ENCODE data around the gene SGCA. TPM values are rescaled to one million over a fixed set of nuclear protein-coding genes. Genes with fewer than 3 reads are reported as not detected.

The SGCA gene
- total RNA-seq, 2 donors from 2014 or later, result 0.31 to 0.41 TPM

- no peaks in the 10 kb centered on the region for H3K9me3 Mint-ChIP-seq
- peaks cover 8 to 16% of the 10 kb centered on the region in 2 donors for H3K36me3 Mint-ChIP-seq
- DNase-seq (ENCODE audit: low spot score in 2 of 2), result no peak
- ATAC-seq, result no peak
- peak overlapping the region in 1 of 2 donors; percentile 79 for H3K27ac Mint-ChIP-seq
These were observed 33.6 kb upstream of the SGCA start for GRCh38 chr17:50132104-50132794.

GRCh38 chr17:50133028-50133768, 32.6 kb upstream of the SGCA start:
- Mint-ChIP-seq H3K9me3 (no peaks in the 10 kb centered on the region), H3K36me3 (peaks cover 18 to 24% of the 10 kb centered on the region in 2 donors), H3K27ac (no peak overlapping the region)
- ATAC-seq (no peak), DNase-seq (ENCODE audit: low spot score in 2 of 2) (no peak)

GRCh38 chr17:50133769-50134099, 32.1 kb upstream of the SGCA start:
- Mint-ChIP-seq H3K9me3 (no peaks in the 10 kb centered on the region), H3K36me3 (peaks cover 23 to 26% of the 10 kb centered on the region in 2 donors), H3K27ac (peak overlapping the region in 1 of 2 donors; percentile 44)
- no peak for ATAC-seq
- no peak for DNase-seq (ENCODE audit: low spot score in 2 of 2)

GRCh38 chr17:50134206-50135110, 31.3 kb upstream of the SGCA start:
- Mint-ChIP-seq H3K9me3 (no peaks in the 10 kb centered on the region), H3K27ac (peak overlapping the region in 1 of 2 donors; percentile 44), H3K36me3 (peaks cover 24 to 30% of the 10 kb centered on the region in 2 donors)
- no peak for ATAC-seq
- DNase-seq (ENCODE audit: low spot score in 2 of 2), result no peak

- H3K9me3 Mint-ChIP-seq, result no peaks in the 10 kb centered on the region
- H3K27ac Mint-ChIP-seq, result peak overlapping the region; percentile 14 to 38
- peaks cover 35 to 38% of the 10 kb centered on the region in 2 donors for H3K36me3 Mint-ChIP-seq
- ATAC-seq (no peak), DNase-seq (ENCODE audit: low spot score in 2 of 2) (no peak)
These were observed 30.3 kb upstream of the SGCA start for GRCh38 chr17:50135316-50136095.

- ATAC-seq, result no peak
- H3K27ac Mint-ChIP-seq, result peak overlapping the region; percentile 38 to 55
- H3K36me3 Mint-ChIP-seq, result peaks cover 38 to 42% of the 10 kb centered on the region in 2 donors
- H3K9me3 Mint-ChIP-seq, result no peaks in the 10 kb centered on the region
- DNase-seq (ENCODE audit: low spot score in 2 of 2), result no peak
These were observed 29.6 kb upstream of the SGCA start for GRCh38 chr17:50136096-50136687.

- peaks cover 38 to 50% of the 10 kb centered on the region in 2 donors for H3K36me3 Mint-ChIP-seq
- DNase-seq (ENCODE audit: low spot score in 2 of 2), result no peak
- ATAC-seq, result no peak
- H3K27ac Mint-ChIP-seq, result peak overlapping the region; percentile 23 to 94
- no peaks in the 10 kb centered on the region for H3K9me3 Mint-ChIP-seq
These were observed 28.8 kb upstream of the SGCA start for GRCh38 chr17:50137042-50137441.

GRCh38 chr17:50139185-50139783, 26.5 kb upstream of the SGCA start:
- Mint-ChIP-seq H3K9me3 (no peaks in the 10 kb centered on the region), H3K27ac (peak overlapping the region; percentile 58 to 72), H3K36me3 (peaks cover 51 to 61% of the 10 kb centered on the region in 2 donors)
- ATAC-seq (no peak), DNase-seq (ENCODE audit: low spot score in 2 of 2) (no peak)

- Mint-ChIP-seq H3K9me3 (no peaks in the 10 kb centered on the region), H3K27ac (peak overlapping the region; percentile 58 to 84), H3K36me3 (peaks cover 56 to 66% of the 10 kb centered on the region in 2 donors)
- DNase-seq (ENCODE audit: low spot score in 2 of 2) (peak; percentile 80 to 84), ATAC-seq (peak; percentile 73 to 89)
These were observed 25.6 kb upstream of the SGCA start for GRCh38 chr17:50139950-50140885.

GRCh38 chr17:50141026-50141744, 24.6 kb upstream of the SGCA start:
- Mint-ChIP-seq H3K9me3 (no peaks in the 10 kb centered on the region), H3K27ac (peak overlapping the region; percentile 58 to 85), H3K36me3 (peaks cover 56 to 61% of the 10 kb centered on the region in 2 donors)
- no peak for ATAC-seq
- no peak for DNase-seq (ENCODE audit: low spot score in 2 of 2)

GRCh38 chr17:50141745-50142110, 24.1 kb upstream of the SGCA start:
- Mint-ChIP-seq H3K36me3 (peaks cover 56 to 64% of the 10 kb centered on the region in 2 donors), H3K9me3 (no peaks in the 10 kb centered on the region), H3K27ac (peak overlapping the region; percentile 58 to 85)
- DNase-seq (ENCODE audit: low spot score in 2 of 2), result no peak
- peak in 1 of 2 donors; percentile 34 for ATAC-seq

GRCh38 chr17:50143461-50144176, 22.2 kb upstream of the SGCA start:
- Mint-ChIP-seq H3K27ac (peak overlapping the region in 1 of 2 donors; percentile 73), H3K9me3 (no peaks in the 10 kb centered on the region), H3K36me3 (peaks cover 55 to 68% of the 10 kb centered on the region in 2 donors)
- ATAC-seq (no peak), DNase-seq (ENCODE audit: low spot score in 2 of 2) (no peak)

- no peaks in the 10 kb centered on the region for H3K9me3 Mint-ChIP-seq
- DNase-seq (ENCODE audit: low spot score in 2 of 2) (no peak), ATAC-seq (no peak)
- H3K27ac Mint-ChIP-seq, result peak overlapping the region; percentile 73 to 77
- H3K36me3 Mint-ChIP-seq, result peaks cover 49 to 68% of the 10 kb centered on the region in 2 donors
These were observed 21.4 kb upstream of the SGCA start for GRCh38 chr17:50144355-50144754.

All from activated naive CD4-positive, alpha-beta T cell treated with anti-CD3 and anti-CD28 coated beads, Interleukin-2, amount 50 U/mL, for 72 hours (primary cell).